ENCODE measurements around the gene PSKH1.
"Not testable (repeated sequence)": the region's sequence is repeated elsewhere in the genome, so short reads cannot be mapped to it uniquely, and the experiment has no call there.

The PSKH1 gene

DNA sequence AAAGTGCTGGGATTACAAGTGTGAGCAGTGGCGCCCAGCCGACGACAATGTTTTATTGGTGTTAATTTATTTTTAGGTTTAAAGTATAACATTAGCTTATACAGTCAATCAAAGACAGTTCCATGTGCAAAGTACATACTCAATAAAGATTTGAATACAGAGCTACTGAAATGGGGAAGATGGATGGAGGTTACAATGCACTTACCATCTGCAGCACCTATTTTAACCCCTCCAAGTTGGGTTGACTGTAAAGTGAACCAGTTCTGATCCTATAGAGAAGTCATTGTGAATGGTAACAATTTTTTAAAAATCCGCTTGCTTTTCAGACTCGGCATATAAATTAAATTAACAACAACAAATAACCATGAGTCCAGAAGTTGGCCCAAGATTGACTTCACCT is 679 bp upstream of the PSKH1 start:
- no peak for DNase-seq

DNA sequence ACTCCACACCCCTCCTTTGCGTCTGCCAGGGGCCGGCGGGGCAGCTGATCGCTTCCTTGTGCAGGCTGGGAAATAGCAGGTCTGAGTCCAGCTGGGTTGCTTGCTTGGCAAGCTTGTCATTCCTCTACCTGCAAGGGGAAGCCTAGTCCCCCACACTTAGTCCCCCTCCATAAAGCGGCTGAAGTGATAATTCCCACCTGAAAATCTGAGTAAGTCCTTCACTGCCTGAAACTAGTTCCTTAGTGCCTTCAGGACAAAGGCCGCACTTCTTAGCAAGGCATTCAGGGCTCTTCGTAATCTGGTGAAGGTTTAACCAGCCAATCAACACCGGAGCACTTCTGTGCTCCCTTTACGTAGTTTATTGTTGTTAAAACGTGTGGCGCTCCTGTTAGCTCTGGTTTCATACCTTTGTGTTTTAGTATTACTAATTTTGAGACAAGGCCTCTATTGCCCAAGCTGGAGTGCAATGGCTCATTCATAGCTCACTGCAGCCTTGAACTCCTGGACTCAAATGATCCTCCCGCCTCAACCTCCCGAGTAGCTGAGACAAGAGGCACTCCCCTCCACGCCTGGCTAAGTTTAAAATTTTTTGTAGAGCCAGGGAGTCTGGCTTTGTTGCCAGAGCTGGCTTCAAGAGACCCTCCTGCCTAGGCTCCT is 817 bp downstream of the PSKH1 start:
- no peak for DNase-seq

DNA sequence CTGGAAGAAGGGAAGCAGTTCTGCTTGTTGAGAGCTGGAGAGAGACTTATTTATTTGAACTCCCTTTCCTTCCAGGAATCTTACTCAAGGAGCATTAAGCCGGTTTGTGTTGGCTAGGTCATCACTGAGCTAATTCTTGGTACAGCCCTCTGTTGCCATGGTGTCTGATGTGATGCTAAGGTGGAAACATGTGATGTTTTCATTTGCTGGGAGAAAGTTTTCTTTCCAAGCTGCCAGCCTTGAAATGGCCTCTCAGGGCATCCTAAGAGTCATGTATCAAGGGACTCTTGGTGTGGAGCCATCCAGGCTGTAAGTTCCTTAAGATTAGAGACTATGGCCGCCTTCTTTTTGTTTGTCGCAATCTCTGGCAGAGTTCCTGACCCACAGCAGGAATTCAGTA is 4.2 kb downstream of the PSKH1 start:
- no peak for DNase-seq

DNA sequence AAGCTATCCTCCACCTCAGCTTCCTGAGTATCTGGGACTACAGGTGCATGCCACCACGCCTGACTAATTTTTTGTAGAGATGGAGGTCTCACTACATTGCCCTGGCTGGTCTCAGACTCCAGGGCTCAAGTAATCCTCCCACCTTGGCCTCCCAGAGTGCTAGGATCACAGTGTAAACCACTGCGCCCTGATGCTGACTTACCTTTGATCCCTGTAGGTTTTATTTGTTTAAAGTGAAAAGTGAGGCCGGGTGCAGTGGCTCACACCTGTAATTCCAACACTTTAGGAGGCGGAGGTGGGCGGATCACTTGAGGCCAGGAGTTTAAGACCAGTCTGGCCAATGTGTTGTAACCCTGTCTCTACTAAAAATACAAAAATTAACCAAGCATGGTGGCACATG is 8.7 kb downstream of the PSKH1 start:
- DNase-seq: no peak

DNA sequence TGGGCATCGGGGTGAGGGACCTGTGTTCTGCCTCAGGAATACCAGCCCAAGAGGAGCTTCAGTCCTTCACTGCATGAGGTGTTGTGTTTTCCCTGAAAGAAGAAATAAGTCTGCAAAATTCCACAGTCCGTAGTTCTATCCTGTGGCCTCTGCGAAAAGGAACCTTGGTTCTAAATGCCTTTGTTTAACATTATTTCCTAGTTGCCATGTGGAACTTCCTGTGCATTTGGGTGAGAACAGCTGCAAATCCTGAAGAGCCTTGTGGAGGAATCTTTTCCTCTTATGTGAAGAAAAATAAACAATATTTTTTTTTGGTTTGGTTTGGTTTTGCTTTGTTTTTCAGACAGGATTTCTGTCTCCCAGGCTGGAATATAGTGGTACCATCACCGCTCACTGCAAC is 9.8 kb downstream of the PSKH1 start:
- no peak for DNase-seq

DNA sequence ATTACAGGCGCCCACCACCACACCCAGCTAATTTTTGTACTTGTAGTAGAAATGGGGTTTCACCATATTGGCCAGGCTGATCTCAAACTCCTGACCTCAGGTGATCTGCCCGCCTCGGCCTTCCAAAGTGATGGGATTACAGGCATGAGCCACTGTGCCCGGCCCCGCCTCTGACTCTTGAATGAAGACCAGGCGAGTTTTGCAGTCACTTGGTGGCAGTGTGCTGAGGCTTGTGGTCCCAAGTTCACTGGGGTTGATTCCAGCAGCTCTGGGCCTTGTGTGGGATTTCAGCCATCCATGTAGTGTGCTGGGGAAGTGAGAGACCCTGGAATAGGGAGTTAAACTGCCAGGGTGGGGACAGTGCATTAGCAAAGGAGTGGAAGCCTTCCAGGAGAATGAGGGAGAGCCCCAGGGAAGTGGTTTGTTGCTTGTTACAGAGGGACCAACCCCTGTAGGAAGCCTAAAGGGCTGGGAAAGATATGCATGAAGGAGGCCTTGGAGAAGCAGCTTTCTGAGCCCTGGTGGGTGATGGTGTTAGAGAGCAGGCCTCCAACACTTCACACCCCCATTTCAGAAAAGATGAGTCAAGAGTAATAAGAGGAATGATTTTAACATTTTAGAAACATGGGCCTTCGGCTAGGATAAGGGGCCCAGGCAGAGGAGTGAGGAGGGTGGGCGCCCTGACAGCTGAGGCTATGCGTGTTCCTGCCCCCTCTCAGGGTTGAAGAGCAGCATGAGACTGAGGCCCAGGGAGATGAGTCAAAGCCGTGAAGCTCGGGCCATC is 14.5 kb downstream of the PSKH1 start:
- no peak for DNase-seq

DNA sequence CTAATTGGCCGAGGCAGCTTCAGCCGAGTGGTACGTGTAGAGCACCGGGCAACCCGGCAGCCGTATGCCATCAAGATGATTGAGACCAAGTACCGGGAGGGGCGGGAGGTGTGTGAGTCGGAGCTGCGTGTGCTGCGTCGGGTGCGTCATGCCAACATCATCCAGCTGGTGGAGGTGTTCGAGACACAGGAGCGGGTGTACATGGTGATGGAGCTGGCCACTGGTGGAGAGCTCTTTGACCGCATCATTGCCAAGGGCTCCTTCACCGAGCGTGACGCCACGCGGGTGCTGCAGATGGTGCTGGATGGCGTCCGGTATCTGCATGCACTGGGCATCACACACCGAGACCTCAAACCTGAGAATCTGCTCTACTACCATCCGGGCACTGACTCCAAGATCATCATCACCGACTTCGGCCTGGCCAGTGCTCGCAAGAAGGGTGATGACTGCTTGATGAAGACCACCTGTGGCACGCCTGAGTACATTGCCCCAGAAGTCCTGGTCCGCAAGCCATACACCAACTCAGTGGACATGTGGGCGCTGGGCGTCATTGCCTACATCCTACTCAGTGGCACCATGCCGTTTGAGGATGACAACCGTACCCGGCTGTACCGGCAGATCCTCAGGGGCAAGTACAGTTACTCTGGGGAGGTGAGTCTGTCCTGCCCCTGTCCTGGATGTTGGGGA is 16.1 kb downstream of the PSKH1 start:
- no peak for DNase-seq

DNA sequence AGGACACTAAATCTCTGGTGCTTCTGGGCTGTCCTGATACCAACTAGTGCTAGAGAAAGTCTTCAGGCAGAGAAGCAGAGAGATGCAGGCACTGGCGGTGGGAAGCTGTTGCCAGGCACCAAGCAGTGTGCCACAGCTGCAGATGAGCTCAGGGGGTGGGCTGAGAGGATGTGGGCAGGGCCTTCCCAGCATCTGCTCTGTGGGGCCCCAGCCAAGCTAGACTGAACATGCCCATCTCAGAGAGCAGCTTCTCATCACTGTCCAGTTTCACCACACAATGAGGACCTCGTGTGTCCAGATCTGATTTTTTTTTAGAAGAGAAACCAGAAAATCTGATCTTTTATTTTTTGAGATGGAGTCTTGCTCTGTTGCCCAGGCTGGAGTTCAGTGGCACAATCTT is 17.1 kb downstream of the PSKH1 start:
- no peak for DNase-seq

DNA sequence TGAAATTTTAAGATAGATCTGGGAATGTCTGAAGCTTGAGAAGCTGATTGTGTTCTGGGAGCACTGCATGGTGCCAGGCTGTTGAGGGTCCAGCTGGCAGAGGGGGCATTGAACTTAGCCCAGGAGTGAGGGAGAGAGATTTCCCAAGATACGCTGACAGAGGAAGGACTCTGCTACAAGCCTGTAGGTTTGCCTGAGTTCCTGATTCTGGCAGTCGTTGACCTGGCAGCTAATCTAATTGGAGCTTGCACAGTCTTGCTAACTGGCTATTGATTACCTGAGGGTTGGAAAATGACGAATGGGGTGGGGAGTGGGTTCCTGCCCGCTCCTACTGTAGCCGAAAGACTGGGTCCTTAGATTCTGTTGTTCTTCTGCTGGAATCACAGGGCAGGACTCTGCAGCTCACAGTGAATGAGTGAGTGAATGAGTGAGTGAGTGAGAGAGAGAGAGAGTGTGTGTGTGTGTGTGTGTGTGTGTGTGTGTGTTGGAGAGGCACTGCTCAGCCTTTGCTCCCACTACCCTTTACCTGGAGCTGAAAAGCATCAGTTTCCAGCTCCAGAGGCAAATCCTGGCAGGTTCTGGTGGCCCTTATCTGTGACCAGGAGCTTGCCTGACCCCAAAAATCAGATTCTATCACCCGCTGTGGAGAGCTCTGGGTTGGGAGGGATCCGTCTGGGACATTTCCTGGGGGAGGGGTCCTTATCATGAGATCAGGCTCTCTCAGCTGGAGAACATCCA is 21.9 kb downstream of the PSKH1 start:
- DNase-seq: no peak

DNA sequence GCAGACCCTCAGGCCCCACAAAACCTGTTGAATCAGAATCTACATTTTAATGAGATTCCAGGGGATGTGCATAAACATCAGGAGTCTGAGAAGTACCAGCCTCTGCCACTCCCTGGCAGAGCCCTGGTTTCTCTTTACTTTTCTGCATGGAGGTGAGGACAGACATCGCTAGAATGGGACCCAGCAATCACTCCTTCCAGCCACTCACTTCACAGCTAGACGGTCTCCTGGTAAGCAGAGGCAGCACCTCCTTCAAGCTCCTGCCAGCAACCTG is 22.4 kb downstream of the PSKH1 start:
- not testable (repeated sequence) for DNase-seq

DNA sequence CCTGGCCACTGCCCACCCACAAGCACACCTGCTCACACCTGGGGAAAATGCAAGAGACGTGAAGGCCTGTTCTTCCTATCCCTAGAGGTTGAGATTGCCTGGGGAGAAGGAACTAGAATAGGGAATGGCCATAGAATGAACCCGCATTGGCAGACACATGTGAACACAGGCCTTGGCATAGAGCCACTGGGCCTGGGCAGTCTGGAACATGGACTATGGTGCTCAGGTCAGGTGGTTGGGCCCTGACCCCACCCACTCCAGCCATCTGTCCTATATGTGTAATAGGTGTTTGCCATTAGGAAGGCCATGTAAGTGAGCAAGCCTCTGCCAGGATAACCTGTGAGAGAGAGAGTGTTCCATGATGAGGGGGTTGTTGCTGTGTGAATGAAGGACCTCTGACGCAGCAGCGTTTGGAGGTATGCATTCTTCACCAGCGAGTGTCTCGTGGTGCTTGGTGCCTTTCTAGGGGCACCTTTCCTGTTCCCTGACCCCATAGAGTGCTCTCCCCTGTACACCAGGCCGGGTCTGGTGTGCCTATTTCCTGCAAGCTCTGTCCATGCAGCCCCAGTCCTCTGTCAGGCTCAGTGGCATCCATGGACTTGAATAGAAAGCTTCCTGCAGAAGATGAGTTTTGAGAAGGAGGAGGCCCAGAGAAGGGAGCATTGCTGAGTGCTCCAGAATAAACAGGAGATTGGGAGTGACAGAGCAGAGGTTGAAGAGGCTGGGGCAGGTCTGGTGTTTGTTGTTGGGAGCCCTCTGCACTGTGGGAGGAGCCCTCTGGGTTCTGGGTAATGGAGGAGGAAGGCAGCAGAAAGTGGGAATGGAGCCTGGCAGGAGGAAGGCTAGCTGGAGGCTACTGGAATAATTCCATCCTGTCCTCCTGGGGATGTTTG is 23.0 kb downstream of the PSKH1 start:
- DNase-seq: no peak

DNA sequence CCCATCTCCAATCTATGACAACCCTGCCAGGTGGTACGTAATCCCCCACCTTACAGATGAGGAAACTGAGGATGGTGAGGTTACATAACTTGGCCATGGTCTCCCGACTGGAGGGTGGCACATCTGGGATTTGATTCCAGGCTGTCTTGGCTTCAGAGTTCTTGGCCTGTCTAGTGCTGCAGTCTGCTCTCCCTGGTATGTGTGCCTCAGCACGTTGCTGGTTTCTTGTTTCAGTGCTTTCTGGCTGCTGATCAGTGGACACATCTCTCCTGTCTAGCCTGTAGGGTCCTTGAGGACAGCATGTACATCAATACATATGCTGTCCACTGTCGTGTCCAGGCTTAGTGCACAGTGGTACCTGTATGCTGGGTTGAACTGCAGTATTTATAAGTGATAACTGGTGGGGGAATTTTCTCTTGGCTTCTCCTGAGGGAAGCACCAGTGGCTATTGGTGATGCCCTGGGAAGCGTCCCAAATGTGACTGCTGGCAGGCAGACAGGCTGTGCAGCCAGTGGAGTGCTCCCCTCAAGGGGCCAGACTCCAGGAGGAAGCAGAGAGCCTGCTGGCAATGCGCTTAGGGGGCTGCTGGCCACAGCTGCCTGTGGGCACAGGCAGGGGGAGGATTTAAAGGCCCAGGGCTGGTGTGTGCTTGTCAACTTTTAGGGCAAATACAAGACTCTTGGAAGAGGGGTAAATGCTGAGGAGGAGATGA is 24.2 kb downstream of the PSKH1 start:
- DNase-seq: no peak

DNA sequence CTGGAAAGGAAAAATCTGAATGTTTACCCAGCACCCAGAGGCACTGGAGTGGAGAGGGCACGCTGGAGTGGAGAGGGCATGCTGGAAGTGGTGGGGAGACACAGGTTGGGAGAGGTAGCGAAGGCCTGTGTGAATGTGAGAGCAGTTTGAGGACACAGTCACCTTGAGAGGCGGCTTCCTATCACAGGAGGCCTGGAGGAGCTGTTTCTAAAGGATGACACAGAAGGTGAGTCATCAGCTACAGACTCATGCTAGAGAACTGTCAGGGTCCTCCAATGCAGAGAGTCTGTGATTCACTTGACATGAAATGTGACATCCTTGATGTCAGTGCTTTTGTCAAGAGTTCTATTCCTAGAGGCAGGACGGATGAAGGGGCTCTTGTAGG is 24.8 kb downstream of the PSKH1 start:
- DNase-seq: no peak

DNA sequence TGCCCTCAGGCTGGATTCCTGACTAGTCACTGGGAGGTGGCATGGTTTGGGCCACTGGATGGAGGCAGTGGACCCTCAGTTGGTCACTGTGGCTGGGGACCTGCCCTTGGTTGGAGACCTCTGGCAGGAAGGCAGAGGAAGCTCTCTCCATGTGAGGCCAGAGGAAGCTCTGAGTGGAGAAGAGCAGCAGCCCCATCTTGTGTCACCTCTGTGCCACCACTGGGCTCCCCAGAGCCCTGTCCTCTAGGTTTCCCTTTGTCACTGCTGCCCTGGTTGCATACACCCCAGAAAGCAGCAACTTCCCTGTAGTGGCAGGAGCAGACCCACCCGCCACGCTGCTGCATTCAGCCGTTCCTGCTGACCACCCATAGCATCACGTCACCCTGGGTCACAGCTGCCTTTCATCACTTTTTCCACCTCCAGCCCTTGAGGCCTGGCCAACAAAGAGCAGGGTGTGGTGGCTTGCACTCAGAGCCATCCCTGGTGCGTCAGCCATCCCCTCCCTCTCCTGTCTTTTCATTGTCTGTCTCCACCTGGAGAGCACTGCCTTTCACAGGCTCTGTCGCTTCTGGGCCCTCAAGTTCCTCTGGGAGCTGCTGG is 26.7 kb downstream of the PSKH1 start:
- DNase-seq: no peak

DNA sequence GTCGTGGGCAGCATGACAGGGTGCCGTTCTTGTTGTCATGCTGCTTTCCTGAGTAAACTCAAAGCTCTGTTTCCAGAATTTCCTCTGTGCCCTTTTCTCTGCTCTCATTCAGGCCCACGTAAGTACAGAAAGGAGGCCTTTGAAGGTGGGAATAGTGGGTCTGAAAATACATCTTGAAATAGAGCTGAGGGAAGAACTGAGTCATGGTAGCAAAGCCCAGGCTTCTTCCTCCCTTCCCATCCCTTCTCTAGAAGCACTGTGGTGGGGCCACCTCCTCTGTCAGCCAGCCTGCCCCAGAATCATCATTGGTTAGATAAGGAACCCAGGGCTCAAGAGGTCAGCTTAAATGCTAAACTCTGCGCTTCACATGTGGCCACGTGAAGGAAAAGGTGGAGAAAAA is 29.2 kb downstream of the PSKH1 start:
- no peak for DNase-seq

DNA sequence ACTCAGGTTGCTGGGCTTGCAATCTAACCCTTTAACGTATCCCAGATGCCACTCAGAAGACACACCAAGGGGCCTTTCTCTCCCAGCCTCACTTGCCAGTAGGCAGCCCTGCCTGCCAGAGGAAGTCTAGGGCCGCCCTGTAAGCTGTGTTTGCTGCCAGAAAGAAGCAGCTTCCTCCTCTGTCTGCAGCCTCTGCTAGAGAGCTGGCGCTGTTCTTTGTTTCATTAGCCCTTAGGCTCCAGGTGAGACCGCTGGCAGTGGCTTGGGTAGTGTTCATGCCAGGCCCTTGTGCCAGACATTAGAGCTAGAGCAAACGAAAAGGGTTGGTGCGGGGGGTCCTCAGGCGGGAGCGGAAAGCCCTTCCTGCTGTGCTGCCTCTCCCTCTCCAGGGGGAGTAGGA is 29.7 kb downstream of the PSKH1 start:
- DNase-seq: no peak

DNA sequence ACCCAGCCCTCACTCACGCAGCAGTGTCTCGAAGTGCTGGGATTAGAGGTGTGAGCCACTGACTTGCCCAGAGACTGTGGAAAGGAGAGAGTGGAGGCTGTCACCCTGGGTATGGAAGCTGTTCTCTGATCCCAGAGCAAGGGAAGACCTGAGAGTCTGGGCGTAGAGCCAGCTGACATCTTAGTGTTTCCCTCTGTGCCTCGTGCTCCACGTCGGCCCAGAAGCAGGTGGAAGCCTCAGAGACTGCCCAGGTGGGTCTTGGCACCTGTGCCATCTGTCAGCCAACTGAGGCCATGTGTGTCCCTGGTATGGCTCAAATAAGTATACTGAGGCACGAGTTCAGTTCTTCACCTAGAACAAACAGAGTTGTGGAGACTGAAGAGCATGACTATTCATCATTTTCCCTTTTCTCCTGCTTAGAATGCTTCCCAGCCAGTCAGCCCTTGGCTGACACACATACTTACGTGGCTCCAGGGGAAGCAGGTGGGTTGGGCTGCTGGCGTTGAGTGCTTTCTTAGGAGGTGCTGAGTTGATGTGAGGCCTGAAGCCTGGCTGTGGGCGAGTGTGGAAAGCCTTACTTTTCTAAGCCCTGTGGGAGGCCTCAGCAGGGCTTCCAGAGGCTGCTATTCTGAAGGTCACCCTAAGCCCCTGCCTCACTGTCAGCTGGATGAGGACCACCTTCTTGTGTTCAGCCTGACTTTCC is 30.5 kb downstream of the PSKH1 start:
- DNase-seq: no peak

DNA sequence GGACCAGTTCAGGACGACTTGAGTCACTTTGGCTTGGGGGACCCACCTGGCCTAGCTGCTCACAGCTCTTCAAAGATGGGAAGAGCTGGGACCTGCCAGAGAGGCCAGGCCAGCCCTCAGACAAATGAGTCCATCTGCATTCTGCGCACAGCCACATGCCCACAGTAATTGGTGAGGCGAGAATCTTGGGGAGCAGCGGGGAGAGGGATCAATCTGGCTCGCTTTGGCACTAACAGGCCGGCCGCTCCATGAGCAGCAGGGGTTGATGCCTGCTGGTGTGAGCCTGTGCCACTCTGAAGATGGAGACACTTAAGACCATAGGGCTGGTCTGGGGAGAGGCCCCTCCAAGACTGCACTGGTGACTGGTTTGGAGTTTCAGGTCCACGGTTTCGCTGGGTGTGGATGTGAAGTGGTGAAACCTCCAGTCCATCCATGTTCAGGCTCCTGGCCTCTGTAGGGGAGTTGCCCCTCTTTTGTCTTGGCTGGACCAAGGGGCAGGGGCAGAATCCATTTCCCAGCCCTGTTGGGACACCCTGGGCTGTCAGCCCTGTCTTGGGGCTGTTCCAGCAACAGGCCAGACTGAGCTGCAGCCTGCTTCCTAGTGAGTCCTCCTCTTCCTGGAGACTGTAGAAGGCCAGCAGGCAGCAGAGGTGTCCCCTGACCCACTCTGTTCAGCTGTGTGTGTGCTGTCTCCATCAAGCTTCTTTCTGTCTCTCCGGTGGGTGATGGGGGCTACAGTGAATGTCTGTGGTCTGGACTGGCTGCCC is 31.3 kb downstream of the PSKH1 start:
- DNase-seq: no peak

DNA sequence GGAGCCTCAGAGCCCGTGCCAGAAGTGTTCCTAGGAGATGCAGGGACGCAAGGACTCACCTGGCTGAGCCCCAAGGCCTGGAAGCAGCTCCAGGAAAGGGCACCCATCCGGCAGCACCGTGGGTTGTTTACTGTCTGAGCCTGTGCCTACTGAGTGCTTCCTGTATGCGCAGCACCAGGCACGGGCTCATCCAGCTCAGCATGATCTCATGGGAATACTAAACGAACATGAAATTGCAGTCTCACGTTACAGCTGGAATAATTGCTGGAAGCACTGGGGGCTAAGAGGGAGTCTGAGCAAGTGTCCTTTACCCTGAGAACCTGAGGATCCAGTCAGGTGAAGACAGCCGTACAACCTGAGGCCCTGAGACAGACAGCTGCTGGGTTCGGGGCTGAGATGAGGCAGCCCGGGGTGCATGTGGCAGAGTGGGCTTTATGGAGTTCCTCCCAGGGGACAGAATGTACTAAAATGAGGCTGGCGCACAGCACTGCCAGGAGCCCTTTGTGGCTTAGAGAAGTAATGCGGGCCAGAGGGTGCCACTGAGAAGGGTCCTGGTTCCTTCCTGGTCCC is 33.2 kb downstream of the PSKH1 start:
- no peak for DNase-seq

All from effector CD4-positive, alpha-beta T cell (primary cell).